Ramos (cell line): Measurements from ENCODE around the gene NEK1.
"Not testable (repeated sequence)": the region's sequence is repeated elsewhere in the genome, so short reads cannot be mapped to it uniquely, and the experiment has no call there.

Source experiments
- in situ Hi-C: fragments of 300-500 bp; cut with MboI; formaldehyde crosslinking; loops from one replicate; pipeline ENCODE4 v1.14.3; 2022; ENCODE audit warnings: low sequenced_read_pairs; ENCODE audit not compliant: unreplicated experiment

The NEK1 gene

GRCh38 chr4:169443748-169444147 lies 168.6 kb downstream of the NEK1 start:
- in situ Hi-C loops: no loop called here

GRCh38 chr4:169440446-169440845 lies 171.9 kb downstream of the NEK1 start:
- in situ Hi-C loops: no loop called here

GRCh38 chr4:169439244-169439643 lies 173.1 kb downstream of the NEK1 start:
- in situ Hi-C loops: no loop called here

GRCh38 chr4:169438057-169438480 lies 174.3 kb downstream of the NEK1 start:
- in situ Hi-C loops: no loop called here

- in situ Hi-C loops: no loop called here
These were observed 174.9 kb downstream of the NEK1 start for GRCh38 chr4:169437299-169438047.

GRCh38 chr4:169436734-169437133 lies 175.6 kb downstream of the NEK1 start:
- in situ Hi-C loops: no loop called here

GRCh38 chr4:169428376-169428775 lies 184.0 kb downstream of the NEK1 start:
- in situ Hi-C loops: no loop called here

GRCh38 chr4:169427727-169428126 lies 184.7 kb downstream of the NEK1 start:
- in situ Hi-C loops: not testable (repeated sequence)

- in situ Hi-C loops: no loop called here
These were observed 192.1 kb downstream of the NEK1 start for GRCh38 chr4:169420291-169420690.

GRCh38 chr4:169418846-169419245 lies 193.5 kb downstream of the NEK1 start:
- in situ Hi-C loops: no loop called here

- in situ Hi-C loops: no loop called here
These were observed 194.6 kb downstream of the NEK1 start for GRCh38 chr4:169417629-169418282.

- in situ Hi-C loops: no loop called here
These were observed 195.4 kb downstream of the NEK1 start for GRCh38 chr4:169416997-169417396.

GRCh38 chr4:169416461-169416860 lies 195.9 kb downstream of the NEK1 start:
- in situ Hi-C loops: no loop called here

GRCh38 chr4:169414913-169415312 lies 197.5 kb downstream of the NEK1 start:
- in situ Hi-C loops: no loop called here

GRCh38 chr4:169412046-169412445 lies 200.3 kb downstream of the NEK1 start:
- in situ Hi-C loops: no loop called here

- in situ Hi-C loops: no loop called here
These were observed 201.3 kb downstream of the NEK1 start for GRCh38 chr4:169410839-169411770.

- in situ Hi-C loops: no loop called here
These were observed 205.1 kb downstream of the NEK1 start for GRCh38 chr4:169407217-169407845.

GRCh38 chr4:169404960-169405359 lies 207.4 kb downstream of the NEK1 start:
- in situ Hi-C loops: no loop called here

GRCh38 chr4:169400832-169401231 lies 211.6 kb downstream of the NEK1 start:
- in situ Hi-C loops: no loop called here
